ENCODE data around the gene FADS6.

- TF ChIP-seq, protein P1, sequence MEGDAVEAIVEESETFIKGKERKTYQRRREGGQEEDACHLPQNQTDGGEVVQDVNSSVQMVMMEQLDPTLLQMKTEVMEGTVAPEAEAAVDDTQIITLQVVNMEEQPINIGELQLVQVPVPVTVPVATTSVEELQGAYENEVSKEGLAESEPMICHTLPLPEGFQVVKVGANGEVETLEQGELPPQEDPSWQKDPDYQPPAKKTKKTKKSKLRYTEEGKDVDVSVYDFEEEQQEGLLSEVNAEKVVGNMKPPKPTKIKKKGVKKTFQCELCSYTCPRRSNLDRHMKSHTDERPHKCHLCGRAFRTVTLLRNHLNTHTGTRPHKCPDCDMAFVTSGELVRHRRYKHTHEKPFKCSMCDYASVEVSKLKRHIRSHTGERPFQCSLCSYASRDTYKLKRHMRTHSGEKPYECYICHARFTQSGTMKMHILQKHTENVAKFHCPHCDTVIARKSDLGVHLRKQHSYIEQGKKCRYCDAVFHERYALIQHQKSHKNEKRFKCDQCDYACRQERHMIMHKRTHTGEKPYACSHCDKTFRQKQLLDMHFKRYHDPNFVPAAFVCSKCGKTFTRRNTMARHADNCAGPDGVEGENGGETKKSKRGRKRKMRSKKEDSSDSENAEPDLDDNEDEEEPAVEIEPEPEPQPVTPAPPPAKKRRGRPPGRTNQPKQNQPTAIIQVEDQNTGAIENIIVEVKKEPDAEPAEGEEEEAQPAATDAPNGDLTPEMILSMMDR (IDR thresholded peaks at IDR 0.05) = no peak
- TF ChIP-seq, protein P2, sequence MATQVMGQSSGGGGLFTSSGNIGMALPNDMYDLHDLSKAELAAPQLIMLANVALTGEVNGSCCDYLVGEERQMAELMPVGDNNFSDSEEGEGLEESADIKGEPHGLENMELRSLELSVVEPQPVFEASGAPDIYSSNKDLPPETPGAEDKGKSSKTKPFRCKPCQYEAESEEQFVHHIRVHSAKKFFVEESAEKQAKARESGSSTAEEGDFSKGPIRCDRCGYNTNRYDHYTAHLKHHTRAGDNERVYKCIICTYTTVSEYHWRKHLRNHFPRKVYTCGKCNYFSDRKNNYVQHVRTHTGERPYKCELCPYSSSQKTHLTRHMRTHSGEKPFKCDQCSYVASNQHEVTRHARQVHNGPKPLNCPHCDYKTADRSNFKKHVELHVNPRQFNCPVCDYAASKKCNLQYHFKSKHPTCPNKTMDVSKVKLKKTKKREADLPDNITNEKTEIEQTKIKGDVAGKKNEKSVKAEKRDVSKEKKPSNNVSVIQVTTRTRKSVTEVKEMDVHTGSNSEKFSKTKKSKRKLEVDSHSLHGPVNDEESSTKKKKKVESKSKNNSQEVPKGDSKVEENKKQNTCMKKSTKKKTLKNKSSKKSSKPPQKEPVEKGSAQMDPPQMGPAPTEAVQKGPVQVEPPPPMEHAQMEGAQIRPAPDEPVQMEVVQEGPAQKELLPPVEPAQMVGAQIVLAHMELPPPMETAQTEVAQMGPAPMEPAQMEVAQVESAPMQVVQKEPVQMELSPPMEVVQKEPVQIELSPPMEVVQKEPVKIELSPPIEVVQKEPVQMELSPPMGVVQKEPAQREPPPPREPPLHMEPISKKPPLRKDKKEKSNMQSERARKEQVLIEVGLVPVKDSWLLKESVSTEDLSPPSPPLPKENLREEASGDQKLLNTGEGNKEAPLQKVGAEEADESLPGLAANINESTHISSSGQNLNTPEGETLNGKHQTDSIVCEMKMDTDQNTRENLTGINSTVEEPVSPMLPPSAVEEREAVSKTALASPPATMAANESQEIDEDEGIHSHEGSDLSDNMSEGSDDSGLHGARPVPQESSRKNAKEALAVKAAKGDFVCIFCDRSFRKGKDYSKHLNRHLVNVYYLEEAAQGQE (IDR thresholded peaks at IDR 0.05; ENCODE audit: insufficient read depth in 1 of 2, low read depth in 2 of 2, low read length in 1 of 2) = no peak
- TF ChIP-seq SIN3A (IDR thresholded peaks at IDR 0.05; ENCODE audit: borderline replicate concordance, insufficient read depth, low read depth, low read length) (no peak), POLR2AphosphoS5 (IDR thresholded peaks at IDR 0.05; ENCODE audit: low read depth, low read length) (no peak)
Measured at GRCh38 chr17:74890554-74890953, 2.9 kb downstream of the FADS6 start.

Measured in Panc1 (cell line).